Activated CD4-positive, alpha-beta T cell treated with anti-CD3 and anti-CD28 coated beads for 1 hour (primary cell): ENCODE data around the gene DYNLRB1.

Experiments
- DNase-seq: peaks from one replicate; pipeline ENCODE4 v3.0.0-alpha.2; 2020

Gene DYNLRB1

DNA sequence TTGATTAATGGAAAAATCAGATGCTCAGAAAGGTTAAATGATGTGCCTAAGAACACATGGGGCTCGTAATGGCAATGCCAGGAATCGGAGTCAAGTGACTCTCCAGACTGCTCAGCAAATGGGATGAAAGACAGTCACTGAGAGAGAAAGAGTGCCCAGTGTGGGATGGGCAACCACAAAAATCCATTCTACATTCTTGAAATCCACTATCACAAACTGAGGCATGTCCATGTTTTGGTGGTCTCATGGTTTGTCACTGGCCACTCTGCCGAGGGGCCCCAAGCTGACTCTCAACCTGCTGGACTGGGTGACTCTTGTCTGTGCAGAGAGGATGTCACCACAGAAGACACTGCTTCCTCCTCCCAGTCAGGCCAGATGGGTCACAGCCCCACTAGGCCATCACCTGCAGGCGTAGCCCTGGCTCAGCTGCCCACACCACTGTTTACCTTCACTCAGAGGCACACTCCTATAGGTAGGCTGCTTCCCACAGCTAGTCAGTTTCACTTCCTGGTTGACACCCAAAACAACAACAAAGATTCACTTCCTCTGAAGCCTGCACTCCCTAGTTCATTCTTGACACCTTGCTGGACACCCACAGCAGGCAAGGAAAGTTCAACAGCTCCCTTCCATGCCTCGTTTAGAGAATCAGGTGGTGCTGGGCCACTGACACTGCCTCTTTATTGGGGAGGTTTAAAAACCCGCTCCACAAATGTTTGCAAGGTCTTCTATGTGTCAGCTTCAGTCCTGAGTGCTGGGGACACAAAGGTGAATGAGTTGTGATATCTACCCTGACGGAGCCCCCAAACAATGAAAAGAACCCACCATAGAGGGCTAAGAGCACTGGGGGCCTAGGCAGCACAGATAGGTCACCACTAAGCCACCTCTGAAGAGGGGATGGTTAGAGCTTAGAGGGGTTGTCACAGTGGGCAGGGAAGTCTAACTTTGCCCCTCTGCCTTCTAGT is 64.0 kb downstream of the DYNLRB1 start:
- no peak for DNase-seq

DNA sequence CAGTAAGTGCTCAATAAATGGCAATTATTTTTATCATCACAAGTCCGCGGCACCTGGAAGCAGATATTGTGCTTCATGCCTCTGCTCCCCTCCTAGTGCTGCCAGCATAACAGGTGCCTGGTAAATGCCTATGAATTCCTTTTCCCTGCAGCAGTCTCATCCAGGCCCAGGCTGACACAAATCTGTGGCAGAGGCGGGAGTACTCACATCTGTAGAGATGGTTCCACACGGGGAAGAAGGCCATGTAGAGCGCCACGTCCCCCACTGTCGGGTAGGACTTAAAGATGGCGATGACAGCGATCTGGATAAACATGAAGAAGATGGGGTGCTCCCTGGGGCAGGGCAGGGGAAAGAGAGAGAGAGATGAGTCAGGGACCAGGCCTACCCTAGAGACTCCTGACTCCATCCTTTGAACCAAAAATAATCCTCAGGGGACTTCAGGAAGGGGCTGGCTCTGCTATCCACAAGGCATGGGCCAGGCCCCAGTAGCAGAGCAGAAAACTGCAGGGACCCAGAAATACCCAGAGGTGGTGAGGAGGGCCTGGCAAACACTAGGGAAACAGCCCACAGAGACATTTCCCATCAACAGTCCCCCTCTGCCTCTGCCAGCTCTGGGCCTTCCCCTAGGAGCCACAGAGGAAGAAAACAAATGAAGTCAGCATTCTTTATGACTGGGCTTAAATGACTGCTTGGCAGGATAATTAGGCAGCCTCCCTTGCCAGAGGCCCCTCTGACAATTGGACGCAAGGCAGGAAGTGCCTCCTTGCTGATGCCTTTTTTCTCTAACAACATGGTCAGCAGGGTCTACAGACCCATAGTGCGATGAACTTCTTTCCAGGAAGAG is 65.3 kb downstream of the DYNLRB1 start:
- no peak for DNase-seq

DNA sequence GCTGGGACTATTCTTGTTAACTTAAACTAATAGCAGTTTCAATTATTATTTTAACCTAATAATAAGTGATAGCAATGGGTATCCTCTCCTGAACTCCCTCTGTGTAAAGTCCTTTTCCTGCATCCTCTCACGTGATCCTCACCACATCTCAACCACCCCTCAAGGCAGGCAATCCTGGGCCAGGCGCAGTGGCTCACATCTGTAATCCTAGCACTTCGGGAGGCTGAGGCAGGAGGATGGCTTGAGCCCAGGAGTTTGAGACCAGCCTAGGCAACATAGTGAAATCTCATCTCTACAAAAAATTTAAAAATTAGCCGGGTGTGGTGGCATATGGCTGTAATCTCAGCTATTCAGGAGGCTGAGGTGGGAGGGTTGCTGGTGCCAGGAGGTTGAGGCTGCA is 66.0 kb downstream of the DYNLRB1 start:
- DNase-seq = no peak

DNA sequence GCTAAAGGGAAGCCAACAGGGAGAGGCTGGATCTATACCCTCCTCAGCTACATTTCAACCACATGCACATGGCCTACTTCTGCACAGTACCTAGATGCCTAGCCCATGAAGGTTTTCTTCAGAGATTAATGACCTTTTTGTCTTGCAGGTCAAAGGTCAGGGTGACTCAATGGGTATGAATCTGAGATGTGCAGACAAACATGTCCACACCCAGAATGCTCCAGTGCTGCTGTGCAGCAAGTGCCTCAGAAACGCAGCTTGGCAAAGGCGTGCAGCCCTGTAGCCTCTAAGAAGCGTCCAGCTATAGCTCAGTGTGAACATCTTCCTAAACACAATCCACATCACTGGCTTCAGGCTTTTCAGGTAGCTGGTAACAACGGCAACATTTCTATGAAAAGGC is 66.7 kb downstream of the DYNLRB1 start:
- no peak for DNase-seq

DNA sequence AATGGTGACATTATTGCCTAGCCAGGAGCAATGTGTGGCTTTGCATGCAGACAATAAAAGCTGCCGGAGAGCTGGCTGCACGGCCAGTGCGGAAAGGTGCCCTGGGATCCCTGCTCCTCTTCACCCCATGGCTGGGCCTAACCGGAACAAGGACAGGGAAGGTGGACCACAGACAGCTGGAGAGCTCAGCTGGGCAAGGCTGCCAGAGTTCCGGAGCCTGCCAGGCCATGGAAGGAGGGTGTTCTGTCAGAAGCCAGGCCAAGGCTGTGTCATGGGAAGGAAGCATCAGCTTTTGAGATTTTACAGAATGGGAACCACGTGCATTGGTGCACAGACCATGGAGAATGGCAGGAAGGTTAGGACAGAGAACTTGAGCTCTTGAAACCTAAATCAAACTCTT is 67.3 kb downstream of the DYNLRB1 start:
- DNase-seq = no peak

DNA sequence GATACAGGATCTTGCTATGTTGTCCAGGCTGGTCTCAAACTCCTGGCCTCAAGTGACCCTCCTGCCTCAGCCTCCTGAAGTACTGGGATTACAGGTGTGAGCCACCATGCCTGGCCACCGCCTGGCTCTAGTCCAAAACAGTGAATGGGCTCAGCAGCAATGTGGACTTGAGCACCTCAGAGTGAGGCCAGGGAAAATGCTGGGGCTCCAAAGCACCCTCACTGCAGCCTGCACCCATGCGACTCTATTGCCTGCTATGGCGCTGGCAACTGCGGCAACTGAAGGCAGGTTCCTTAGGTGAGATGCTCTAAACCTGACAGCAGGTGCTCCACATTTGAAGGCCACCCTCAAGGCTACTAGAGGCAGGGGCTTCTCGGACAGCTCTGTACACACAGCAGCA is 68.8 kb downstream of the DYNLRB1 start:
- no peak for DNase-seq

DNA sequence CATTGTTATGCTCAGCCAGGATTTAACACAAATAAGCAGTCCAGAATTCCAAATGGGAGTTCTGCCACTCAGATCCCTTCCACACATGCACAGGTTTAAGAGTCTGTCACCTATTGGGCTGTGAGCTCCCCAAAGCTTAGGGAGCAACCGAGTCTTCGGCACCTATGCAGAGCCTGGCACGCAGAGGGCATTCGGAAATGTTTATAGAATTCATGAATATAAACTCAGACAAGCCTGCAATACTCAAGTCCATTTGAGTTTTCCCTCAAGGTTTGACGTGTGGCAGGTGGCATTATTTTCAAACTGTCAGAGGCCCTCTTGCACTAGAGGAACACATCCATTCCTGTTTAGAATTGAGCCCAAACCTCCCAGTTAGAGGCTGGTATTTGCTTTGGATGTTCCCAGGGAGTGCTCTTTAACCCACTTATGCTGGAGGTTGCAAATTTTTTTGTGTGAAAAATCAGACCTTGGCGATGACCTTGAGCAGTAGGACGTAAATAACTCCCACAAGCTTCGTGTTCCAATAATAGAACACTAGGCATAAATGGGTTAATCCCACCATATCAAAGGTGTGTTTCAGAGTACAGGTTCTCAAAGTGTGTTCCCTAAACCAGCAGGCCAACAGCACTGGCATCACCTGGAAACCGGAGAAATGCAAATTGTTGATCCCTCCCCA is 70.4 kb downstream of the DYNLRB1 start:
- no peak for DNase-seq
